GM19035 (cell line): ENCODE data around the gene RASGRF1.

Experiments
- ATAC-seq: cut with Tn5 transposase; IDR thresholded peaks from one replicate; pipeline ENCODE4 v1.9.1; 2021; ENCODE audit not compliant: unreplicated experiment

Gene RASGRF1

DNA sequence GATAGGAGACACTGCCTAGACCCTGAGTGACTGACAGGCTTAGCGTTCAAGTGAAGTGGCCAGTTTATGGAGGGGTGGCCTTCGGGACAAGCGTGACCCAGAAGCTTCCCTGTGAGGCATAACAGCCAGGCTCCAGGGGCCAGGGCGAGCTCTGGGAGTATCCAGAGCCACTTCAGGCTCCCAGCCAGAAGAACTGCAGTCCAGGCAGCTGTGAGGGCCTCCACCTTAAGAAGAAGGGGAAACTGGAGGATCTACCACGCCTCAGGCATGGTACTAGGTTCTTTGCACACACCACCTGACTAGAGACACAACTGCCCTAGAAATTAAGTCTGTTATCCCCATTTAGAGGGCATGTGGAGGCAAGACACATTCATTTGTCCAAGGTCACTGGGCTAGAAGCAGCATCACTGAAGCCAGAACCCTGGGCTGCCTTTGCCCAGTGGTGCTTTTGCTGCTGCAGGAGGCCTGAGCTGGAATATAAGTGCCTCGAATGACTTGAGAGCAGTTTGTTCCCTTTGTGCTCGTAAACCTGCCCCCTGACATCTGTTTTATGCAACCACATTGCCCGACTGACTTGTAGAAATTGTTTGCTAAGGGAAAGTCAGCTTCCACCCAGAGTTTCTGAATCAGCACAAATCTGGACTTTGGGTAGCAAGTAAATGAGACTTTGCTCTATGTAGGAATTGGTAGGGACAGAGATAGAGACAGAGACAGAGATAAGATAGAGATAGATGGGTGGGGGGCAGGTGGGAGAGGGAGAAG, 23.3 kb downstream of the RASGRF1 start:
- ATAC-seq, result no peak

DNA sequence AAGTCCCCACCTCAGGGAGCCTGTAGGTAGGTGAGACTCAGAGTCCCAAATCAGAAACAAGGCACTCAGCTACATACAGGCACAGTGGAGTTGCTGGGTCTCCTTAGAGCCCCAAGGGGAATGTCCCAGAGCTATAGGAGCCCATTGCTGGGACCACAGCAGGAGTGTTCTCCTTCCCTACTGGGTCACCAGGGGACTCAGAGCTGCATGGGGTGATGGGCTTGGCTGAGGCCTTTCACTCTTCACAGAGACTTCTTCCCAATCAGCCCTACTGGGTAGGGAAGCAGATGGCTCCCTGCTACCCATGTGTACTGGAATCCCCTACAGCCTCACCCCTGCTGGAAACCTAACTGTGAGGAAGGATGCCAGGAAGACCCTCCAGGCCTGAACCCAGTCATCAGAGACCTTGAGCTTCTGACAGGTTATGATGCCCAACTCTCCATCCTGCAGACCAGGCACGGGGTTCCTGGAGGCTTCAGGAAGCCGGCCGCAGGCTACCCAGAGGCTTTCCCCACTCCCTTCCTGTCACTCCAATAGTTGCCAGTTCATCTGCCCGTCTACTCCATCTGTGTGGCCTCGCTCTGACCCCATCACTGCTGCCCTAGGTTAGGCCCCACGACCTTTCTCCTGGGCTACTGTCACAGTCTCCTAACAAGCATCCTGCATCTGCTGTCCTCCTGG, 24.0 kb downstream of the RASGRF1 start:
- ATAC-seq, result no peak

DNA sequence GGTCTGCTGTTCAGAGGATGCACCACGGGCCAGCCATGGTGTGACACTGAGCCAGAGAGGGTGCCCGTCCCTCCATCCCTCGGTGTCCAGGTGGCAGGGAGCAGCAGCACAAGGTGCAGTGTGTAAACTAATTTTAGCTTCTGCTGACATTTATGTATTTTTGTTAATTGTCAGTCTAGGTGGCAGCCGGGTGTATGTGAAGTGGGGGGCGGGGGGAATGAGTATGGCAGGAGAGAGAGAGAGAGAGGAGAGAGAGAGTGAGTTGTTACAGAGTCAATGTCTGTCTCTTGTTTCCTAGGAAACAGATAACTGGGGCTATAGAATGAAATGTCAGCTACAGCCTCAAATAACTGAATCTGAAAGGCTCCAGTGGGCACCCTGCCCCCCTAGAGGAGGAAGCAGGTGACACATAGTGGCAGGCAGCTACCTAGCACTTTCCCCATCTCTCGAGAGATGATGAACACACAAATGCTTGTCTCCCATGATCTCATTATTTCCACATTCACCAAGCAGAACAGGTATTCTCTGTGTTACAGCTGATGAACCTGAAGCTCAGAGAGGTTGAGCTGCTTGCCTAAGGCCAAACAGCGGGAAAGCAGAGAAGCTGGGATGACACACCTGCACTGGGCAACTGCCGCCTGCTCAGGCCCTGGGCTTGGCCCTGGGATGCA, 24.7 kb downstream of the RASGRF1 start:
- no peak for ATAC-seq

- ATAC-seq, result no peak
Measured at GRCh38 chr15:79065361-79065705, 25.2 kb downstream of the RASGRF1 start.

DNA sequence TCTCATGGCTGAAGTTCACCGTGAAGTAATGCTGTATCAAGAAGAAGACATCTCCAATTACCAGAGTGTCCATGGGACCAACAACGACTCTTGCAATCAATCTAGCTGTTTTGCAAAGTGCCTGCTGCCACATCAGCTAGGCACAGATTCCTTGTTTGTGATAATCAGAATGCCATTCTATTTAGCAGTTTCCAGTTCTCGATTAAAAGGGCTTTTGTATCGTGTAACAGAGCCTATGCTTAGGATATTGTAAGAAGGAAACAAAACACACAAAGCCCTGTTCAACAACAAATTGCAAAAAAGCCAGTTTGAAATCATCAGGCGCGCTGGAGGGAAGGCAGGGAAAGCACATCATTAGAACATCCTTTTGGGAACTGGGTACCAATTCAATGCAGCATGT, 26.1 kb downstream of the RASGRF1 start:
- no peak for ATAC-seq

DNA sequence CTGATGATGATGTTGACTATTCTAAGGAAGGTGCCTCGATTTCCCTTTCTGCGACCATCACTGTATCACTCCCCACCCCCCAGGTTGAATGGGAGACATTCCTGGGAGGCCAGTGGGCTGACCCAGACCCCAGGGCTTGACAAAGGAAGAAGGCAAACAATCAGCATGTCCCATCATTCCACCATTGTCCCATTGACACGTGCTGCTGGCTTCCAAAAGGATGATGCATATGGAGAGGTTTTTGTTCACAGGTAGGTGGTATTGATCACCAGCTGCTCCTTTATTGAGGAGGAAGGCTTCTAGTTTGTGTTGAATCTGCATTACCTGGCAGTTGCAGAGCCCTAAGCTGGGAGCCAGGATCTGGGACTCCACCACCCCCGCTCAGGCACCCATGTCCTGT, 30.4 kb downstream of the RASGRF1 start:
- ATAC-seq, result no peak

- no peak for ATAC-seq
Measured at GRCh38 chr15:79059081-79059572, 31.5 kb downstream of the RASGRF1 start.

DNA sequence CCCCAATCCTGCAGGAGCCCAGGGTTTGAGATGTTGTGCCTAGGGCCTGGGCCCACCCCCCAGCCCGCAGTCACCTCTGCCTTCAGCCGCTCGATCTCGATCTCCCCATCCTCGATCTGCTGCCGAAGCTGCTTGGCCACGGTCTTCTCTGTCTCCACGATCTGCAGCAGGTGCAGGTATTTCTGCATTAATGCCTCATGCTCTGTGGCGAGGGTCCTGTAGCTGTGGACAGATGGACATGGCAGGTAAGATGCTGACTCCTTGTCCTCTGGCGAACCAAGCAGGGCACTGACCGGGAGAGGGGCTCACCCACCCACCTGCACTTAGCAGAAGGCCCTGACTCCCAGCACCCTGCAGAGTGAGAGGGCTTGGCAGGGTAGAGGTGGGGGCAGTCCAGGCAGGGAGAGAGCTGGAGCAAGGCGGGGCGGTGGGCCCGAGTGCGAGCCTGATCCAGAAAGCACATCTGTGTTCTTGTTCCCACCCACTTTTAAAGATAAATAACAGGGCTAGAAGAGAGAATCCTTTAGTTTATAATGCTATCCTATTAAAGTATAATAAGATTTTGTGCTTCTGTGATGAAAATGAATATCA, 32.2 kb downstream of the RASGRF1 start:
- ATAC-seq, result no peak

- no peak for ATAC-seq
Measured at GRCh38 chr15:79057050-79057449, 33.5 kb downstream of the RASGRF1 start.

DNA sequence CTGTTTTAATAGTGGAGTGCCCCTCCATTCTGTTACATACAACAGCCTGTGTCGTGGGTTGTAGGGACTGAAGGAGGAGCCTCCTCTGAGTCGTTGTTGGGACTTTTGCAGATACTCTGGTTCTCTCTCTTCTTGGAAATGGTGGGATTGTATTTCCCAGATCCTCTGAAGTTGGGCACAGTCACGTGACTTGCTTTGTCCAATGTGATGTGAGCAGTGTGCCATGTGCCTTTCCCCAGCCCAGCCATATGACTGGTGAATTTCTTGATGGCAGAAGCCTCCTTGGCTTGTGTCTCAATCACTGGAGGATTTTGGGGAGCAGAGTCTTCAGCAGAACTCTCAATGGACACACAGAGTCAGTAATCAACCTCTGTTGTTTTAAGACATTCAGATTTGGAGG, 36.2 kb downstream of the RASGRF1 start:
- no peak for ATAC-seq

DNA sequence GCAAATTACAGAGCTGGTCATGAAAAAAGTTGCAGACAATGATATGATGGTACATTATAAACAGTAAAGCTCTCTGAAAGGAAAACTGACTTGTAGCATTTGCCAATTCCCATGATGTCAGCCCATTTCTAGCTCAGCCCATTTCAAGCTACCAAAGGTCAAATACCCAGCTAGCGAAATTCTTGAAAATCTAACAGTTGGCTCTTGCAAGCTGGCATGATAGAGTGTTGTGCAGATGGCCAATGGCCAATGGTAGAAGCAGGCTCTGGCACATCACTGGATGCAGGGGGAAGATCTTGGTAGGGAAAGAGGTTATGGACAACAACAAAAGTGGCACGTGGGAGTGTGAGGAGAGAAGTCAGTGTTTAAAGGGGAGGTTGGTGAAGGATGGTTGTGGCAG, 36.7 kb downstream of the RASGRF1 start:
- no peak for ATAC-seq

DNA sequence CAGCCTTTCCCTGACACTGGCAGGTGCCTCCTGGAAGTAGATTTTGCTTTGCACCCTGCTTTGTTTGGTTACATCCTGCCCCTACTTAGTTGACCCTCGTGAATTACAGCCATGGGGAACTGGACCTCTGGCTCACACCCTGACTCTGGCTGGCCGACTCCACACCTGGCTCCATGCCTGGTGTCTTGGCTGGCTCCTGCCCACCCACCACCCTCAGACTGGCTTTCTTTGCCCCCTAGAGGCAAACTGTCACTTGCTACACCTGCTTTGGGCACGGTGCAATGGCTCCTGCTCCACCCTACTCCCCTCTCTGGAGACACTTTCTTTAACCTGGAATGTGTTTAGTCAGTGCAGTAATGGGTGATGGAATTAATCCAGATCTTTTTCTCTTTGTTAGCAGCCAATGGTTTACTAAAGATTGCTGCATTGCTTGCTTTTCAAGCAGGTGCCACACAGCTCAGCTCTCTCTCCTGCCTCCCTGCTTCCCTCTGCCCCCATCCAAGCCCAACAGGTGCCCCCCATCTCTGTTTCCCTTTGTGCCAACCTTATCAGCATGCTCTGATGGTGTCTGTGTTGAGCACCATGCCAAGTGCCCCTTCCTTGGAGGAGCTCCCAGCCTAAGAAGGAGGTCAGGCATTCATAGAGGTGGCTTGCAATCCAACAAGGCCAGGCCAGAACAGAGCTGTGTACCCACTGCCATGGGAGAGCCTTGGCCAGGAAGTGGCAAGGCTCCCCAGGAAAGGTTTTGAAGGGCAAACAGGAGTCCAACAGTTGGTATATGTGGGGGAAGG, 38.4 kb downstream of the RASGRF1 start:
- ATAC-seq, result no peak

GRCh38 chr15:79051029-79051428, 39.6 kb downstream of the RASGRF1 start:
- ATAC-seq, result no peak

DNA sequence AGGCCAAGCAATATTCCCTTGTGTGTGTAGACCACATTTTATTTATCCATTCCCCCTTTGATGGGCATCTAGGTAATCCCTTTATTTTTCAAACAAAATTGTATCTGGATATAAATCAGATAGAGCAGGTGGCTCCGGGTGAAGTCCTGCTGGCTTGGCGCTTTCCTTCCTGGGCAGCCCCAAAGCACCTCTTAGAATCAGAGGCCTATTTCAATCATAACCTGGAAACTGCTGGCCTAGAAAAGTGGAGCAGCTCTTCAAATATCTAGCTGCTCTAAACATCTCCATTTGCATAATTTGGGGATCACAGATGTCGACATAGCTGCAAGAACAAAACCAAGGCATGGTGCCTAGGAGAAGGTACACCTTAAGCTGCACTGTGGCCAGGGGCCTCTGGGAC, 40.2 kb downstream of the RASGRF1 start:
- no peak for ATAC-seq

GRCh38 chr15:79049416-79049815, 41.2 kb downstream of the RASGRF1 start:
- no peak for ATAC-seq

GRCh38 chr15:79047676-79048439, 42.7 kb downstream of the RASGRF1 start:
- ATAC-seq, result no peak

DNA sequence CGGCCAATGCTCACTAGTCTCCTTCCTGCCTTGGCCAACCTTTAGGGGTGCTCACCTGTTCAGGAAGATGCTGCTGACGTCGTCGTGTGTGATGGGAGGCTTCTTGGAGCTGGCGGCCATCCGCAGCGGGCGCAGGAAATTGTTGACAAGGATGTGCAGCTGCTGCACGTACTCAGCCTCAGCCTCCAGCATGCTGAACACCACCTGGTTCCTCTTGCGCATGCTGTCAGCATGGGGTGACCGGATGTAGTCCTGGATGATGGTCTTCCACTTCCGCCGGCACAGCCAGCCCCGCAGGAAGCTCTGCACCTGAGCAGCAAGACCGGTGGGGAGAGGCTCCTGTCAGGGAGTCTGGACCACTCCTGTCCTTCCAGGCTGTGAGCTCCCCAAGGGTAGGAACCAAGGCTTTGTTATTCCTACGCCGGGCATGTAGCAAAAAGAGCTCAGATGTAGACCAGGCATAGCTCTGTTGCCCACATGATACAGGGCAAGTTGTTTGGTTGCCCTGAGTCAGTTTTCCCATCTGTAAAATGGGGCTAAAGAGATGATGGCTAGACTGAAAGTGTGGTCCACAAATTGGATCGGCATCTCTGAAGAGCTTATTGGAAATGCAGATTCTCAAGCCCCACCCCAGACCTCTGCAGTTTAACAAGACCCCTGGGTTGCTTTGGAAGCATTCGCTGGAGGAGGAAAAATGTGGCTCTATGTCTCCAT, 43.7 kb downstream of the RASGRF1 start:
- no peak for ATAC-seq

DNA sequence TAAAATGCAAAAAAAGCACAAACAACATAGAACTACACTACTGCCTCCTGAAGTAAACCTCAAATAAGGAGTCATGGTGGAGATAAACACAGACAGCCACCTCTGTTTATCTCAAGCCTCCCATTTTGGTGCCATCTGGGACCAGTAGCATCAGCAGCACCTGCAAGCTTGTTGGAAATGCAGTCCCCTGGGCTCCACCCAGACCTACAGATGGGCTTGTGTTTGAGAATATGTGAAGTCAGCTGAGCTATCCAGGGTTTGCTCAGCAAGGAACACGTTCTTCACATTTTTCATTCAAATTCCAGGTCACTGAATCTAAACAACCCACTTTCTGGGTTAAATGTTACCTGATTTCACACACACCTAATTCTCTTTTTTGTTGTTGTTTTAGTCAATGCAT, 45.5 kb downstream of the RASGRF1 start:
- ATAC-seq, result no peak

DNA sequence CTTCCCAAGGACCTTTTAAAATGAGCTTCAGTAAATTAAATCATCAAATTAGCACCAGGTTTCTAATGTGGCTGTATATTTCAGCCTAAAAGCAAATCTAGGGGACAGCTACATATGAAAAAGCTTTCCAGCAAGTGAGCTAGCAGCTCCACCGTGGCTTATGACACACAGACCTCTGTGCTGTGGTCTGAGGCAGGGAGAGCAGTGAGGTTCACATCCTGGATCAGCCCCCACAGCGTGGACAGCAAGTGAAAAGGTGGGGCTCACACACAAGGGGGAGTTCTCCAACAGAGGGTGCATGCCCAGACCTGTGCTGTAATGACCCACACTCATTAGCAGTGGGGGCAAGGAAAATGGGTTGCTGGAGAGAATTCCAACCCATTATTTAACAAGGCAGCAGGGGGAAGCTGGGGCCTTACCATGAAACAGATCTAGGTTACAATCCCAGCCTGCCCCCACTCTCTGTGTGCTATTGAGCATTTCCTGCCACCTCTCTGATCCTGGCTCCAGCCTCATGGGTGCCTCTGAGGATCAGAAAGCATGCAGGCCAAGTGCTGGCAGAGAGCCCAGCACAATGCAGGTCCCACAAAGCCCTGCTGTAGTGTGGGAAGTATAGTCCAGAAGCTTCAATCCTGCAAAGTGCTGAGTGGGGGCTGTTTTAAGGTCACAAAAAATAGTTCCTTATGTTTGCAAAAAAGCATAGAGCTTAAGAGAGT, 48.2 kb downstream of the RASGRF1 start:
- no peak for ATAC-seq
